GM19463 (cell line): ENCODE results near the gene SLC18A3.

ENCODE experiments used
- ATAC-seq: cut with Tn5 transposase; IDR thresholded peaks from one replicate; pipeline ENCODE4 v1.9.1; 2021; ENCODE audit warnings: mild to moderate bottlenecking, moderate library complexity; ENCODE audit not compliant: unreplicated experiment

The SLC18A3 gene

GRCh38 chr10:49610458-49611165, 502 bp downstream of the SLC18A3 start:
- no peak for ATAC-seq

GRCh38 chr10:49611166-49611815, 1.2 kb downstream of the SLC18A3 start:
- ATAC-seq = no peak

GRCh38 chr10:49611816-49612512, 1.9 kb downstream of the SLC18A3 start:
- ATAC-seq = no peak

GRCh38 chr10:49612513-49613164, 2.5 kb downstream of the SLC18A3 start:
- no peak for ATAC-seq

- no peak for ATAC-seq
These were observed 3.2 kb downstream of the SLC18A3 start for GRCh38 chr10:49613165-49613881.

GRCh38 chr10:49613882-49614241, 3.8 kb downstream of the SLC18A3 start, which contains the start of gene CHAT:
Gene CHAT (plus strand): TSS chr10:49614037. CDS start chr10:49614190, 153 bp downstream.
- ATAC-seq = no peak

GRCh38 chr10:49614242-49615198, 4.4 kb downstream of the SLC18A3 start:
- ATAC-seq = no peak

GRCh38 chr10:49615213-49615612, 5.1 kb downstream of the SLC18A3 start:
- ATAC-seq = no peak

GRCh38 chr10:49615721-49616120, 5.6 kb downstream of the SLC18A3 start:
- ATAC-seq = no peak

- no peak for ATAC-seq
These were observed 6.5 kb downstream of the SLC18A3 start for GRCh38 chr10:49616421-49617101.

GRCh38 chr10:49617121-49618020, 7.3 kb downstream of the SLC18A3 start:
- no peak for ATAC-seq

- ATAC-seq = no peak
These were observed 8.7 kb downstream of the SLC18A3 start for GRCh38 chr10:49618821-49619220.

GRCh38 chr10:49619613-49620012, 9.5 kb downstream of the SLC18A3 start:
- no peak for ATAC-seq

- ATAC-seq = no peak
These were observed 10.2 kb downstream of the SLC18A3 start for GRCh38 chr10:49620286-49620810.

GRCh38 chr10:49620841-49621378, 10.8 kb downstream of the SLC18A3 start:
- no peak for ATAC-seq

- ATAC-seq = no peak
These were observed 11.5 kb downstream of the SLC18A3 start for GRCh38 chr10:49621561-49621960.
